ENCODE data around the gene RSRP1.

RSRP1 gene

DNA sequence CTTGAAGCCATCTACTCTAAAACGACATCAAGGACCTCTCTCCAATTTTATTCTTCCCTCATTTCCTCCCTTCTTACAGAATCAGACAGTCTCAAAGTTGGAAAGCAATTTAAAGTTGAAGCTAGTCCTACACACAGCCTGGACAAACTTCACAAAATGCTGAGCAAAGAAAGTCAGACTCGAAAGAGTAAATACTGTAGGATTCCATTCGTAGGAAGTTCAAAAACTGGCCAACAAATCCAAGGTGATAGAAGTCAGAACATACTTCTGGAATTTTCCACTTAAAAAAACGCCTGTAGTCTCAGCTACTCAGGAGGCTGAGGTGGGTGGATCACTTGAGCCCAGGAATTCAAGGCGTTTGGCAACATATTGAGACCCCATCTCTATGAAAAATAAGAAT lies 34.5 kb downstream of the RSRP1 start:
- ATAC-seq (ENCODE audit: low read depth) (no peak), DNase-seq (ENCODE audit: low spot score) (no peak)
- Histone ChIP-seq H3K4me3 (ENCODE audit: severe bottlenecking) (no peak overlapping the region), H3K27me3 (ENCODE audit: insufficient read depth, poor library complexity, severe bottlenecking) (no peaks in the 10 kb centered on the region), H3K36me3 (ENCODE audit: low read depth) (no peaks in the 10 kb centered on the region), H3K9me3 (ENCODE audit: severe bottlenecking) (no peaks in the 10 kb centered on the region), H3K4me1 (ENCODE audit: insufficient read depth, poor library complexity, severe bottlenecking) (no peaks in the 10 kb centered on the region), H3K27ac (ENCODE audit: poor library complexity, severe bottlenecking) (no peak overlapping the region)
- TF ChIP-seq, protein P1, sequence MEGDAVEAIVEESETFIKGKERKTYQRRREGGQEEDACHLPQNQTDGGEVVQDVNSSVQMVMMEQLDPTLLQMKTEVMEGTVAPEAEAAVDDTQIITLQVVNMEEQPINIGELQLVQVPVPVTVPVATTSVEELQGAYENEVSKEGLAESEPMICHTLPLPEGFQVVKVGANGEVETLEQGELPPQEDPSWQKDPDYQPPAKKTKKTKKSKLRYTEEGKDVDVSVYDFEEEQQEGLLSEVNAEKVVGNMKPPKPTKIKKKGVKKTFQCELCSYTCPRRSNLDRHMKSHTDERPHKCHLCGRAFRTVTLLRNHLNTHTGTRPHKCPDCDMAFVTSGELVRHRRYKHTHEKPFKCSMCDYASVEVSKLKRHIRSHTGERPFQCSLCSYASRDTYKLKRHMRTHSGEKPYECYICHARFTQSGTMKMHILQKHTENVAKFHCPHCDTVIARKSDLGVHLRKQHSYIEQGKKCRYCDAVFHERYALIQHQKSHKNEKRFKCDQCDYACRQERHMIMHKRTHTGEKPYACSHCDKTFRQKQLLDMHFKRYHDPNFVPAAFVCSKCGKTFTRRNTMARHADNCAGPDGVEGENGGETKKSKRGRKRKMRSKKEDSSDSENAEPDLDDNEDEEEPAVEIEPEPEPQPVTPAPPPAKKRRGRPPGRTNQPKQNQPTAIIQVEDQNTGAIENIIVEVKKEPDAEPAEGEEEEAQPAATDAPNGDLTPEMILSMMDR (IDR thresholded peaks at IDR 0.05; ENCODE audit: poor library complexity, severe bottlenecking) = no peak

DNA sequence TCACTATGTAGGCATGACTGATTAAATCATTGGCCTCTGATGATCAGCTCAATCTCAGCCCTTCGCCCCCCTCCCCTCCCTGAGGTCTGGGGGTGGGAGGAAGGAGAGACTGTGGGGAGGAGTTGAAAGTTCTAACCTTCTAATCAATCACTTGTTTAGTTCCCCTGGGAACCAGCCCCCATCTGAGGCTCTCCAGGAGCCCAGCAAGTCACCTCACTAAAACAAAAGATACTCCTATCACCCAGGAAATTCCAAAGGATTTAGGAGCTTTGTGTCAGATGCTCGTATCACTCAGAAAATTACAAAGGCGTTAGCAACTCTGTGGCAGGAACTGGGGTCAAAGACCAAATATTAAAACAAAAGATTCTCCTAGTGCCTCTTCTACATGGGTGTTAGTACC lies 36.5 kb downstream of the RSRP1 start:
- TF ChIP-seq, protein P1 (IDR thresholded peaks at IDR 0.05; ENCODE audit: poor library complexity, severe bottlenecking) = no peak
- ATAC-seq (ENCODE audit: low read depth) (no peak), DNase-seq (ENCODE audit: low spot score) (no peak)
- H3K4me1 ChIP-seq (ENCODE audit: insufficient read depth, poor library complexity, severe bottlenecking) = no peaks in the 10 kb centered on the region
- no peaks in the 10 kb centered on the region for H3K36me3 ChIP-seq (ENCODE audit: low read depth)
- no peak overlapping the region for H3K4me3 ChIP-seq (ENCODE audit: severe bottlenecking)
- H3K9me3 ChIP-seq (ENCODE audit: severe bottlenecking) = no peaks in the 10 kb centered on the region
- no peaks in the 10 kb centered on the region for H3K27me3 ChIP-seq (ENCODE audit: insufficient read depth, poor library complexity, severe bottlenecking)
- no peak overlapping the region for H3K27ac ChIP-seq (ENCODE audit: poor library complexity, severe bottlenecking)

GRCh38 chr1:25209516-25209915 lies 37.7 kb downstream of the RSRP1 start:
- no peaks in the 10 kb centered on the region for H3K36me3 ChIP-seq (ENCODE audit: low read depth)
- DNase-seq (ENCODE audit: low spot score) = no peak
- no peak overlapping the region for H3K27ac ChIP-seq (ENCODE audit: poor library complexity, severe bottlenecking)
- TF ChIP-seq, protein P1 (IDR thresholded peaks at IDR 0.05; ENCODE audit: poor library complexity, severe bottlenecking) = no peak
- H3K4me3 ChIP-seq (ENCODE audit: severe bottlenecking) = no peak overlapping the region
- ATAC-seq (ENCODE audit: low read depth) = no peak
- H3K27me3 ChIP-seq (ENCODE audit: insufficient read depth, poor library complexity, severe bottlenecking) = no peaks in the 10 kb centered on the region
- H3K9me3 ChIP-seq (ENCODE audit: severe bottlenecking) = no peaks in the 10 kb centered on the region
- H3K4me1 ChIP-seq (ENCODE audit: insufficient read depth, poor library complexity, severe bottlenecking) = no peaks in the 10 kb centered on the region

DNA sequence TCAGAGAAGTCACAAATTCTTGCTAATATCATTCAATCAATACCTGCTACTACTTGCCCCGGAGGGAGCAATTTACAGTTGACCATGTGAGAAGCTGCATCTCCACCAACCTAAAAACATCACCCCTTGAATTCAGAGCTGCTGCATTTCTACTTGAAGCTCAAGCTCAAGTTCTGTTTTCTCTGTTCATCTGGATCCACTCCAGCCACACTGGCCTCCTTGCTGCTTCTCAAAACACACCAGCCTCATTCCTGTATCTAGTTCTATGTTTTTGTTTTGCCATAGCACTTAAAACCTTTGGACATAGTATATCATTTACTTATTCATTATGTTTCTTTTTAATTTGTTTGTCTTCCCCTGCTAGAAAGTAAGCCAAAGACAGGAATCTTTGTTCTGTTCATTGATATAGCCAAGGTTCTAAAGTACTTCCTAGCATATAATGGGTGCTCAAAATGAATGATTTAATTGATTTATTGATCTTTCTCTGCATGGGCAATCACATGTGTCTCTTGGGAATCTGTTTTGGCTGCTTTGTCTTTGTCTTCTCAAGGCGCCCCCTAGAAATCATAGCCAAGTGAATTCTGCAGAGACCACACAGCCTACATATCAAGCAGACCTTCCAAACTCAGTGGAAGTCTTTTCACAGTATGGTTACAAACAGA lies 38.6 kb downstream of the RSRP1 start:
- Histone ChIP-seq H3K36me3 (ENCODE audit: low read depth) (no peaks in the 10 kb centered on the region), H3K4me1 (ENCODE audit: insufficient read depth, poor library complexity, severe bottlenecking) (no peaks in the 10 kb centered on the region), H3K27ac (ENCODE audit: poor library complexity, severe bottlenecking) (no peak overlapping the region), H3K9me3 (ENCODE audit: severe bottlenecking) (no peaks in the 10 kb centered on the region), H3K27me3 (ENCODE audit: insufficient read depth, poor library complexity, severe bottlenecking) (no peaks in the 10 kb centered on the region), H3K4me3 (ENCODE audit: severe bottlenecking) (no peak overlapping the region)
- DNase-seq (ENCODE audit: low spot score) (no peak), ATAC-seq (ENCODE audit: low read depth) (no peak)
- TF ChIP-seq, protein P1 (IDR thresholded peaks at IDR 0.05; ENCODE audit: poor library complexity, severe bottlenecking) = no peak

GRCh38 chr1:25208092-25208491 lies 39.2 kb downstream of the RSRP1 start:
- TF ChIP-seq, protein P1 (IDR thresholded peaks at IDR 0.05; ENCODE audit: poor library complexity, severe bottlenecking) = no peak

More at GRCh38 chr1:25208092-25208491, 39.2 kb downstream of the RSRP1 start:
- no peaks in the 10 kb centered on the region for H3K36me3 ChIP-seq (ENCODE audit: low read depth)
- no peaks in the 10 kb centered on the region for H3K9me3 ChIP-seq (ENCODE audit: severe bottlenecking)
- H3K4me1 ChIP-seq (ENCODE audit: insufficient read depth, poor library complexity, severe bottlenecking) = no peaks in the 10 kb centered on the region
- H3K4me3 ChIP-seq (ENCODE audit: severe bottlenecking) = no peak overlapping the region
- ATAC-seq (ENCODE audit: low read depth) = no peak
- DNase-seq (ENCODE audit: low spot score) = no peak
- H3K27ac ChIP-seq (ENCODE audit: poor library complexity, severe bottlenecking) = no peak overlapping the region
- no peaks in the 10 kb centered on the region for H3K27me3 ChIP-seq (ENCODE audit: insufficient read depth, poor library complexity, severe bottlenecking)

All from RWPE2 (cell line).